Upper lobe of right lung (tissue), 1 donor: ENCODE results near the gene CCR5AS.
A peak's percentile ranks its signal among the peaks of the same experiment; 100 is the strongest.

Experiments used
- ATAC-seq: fragments of 200-7000 bp; cut with Tn5 transposase; one replicate; pipeline ENCODE4 v1.9.1; 2020; ENCODE audit warnings: mild to moderate bottlenecking, moderate library complexity
- DNase-seq: peaks from one replicate; pipeline ENCODE4 v3.0.0-alpha.2; 2020
- H3K27ac ChIP-seq: fragments of 200-600 bp; one replicate; pipeline ENCODE4 v1.8.0; 2022
- H3K27me3 ChIP-seq: fragments of 200-600 bp; one replicate; pipeline ENCODE4 v1.8.0; 2022; ENCODE audit warnings: mild to moderate bottlenecking
- H3K36me3 ChIP-seq: fragments of 200-600 bp; one replicate; pipeline ENCODE4 v1.8.0; 2022
- H3K4me1 ChIP-seq: fragments of 200-600 bp; one replicate; pipeline ENCODE4 v1.8.0; 2022
- H3K4me3 ChIP-seq: fragments of 200-600 bp; one replicate; pipeline ENCODE4 v1.8.0; 2022; ENCODE audit warnings: mild to moderate bottlenecking
- H3K9me3 ChIP-seq: fragments of 200-600 bp; one replicate; pipeline ENCODE4 v1.8.0; 2022
- CTCF ChIP-seq: fragments of 200-600 bp; IDR thresholded peaks from one replicate; pipeline ENCODE4 v1.8.0; 2022; ENCODE audit warnings: antibody characterized with exemption
- intact Hi-C: fragments of 100-400 bp; cut with DNase I; formaldehyde crosslinking; loops from one replicate; pipeline ENCODE4 v1.11.0; 2022
- donor health status: DM: no; HTN: yes; CAD: no; lungs with severe emphysema.

CCR5AS gene

DNA sequence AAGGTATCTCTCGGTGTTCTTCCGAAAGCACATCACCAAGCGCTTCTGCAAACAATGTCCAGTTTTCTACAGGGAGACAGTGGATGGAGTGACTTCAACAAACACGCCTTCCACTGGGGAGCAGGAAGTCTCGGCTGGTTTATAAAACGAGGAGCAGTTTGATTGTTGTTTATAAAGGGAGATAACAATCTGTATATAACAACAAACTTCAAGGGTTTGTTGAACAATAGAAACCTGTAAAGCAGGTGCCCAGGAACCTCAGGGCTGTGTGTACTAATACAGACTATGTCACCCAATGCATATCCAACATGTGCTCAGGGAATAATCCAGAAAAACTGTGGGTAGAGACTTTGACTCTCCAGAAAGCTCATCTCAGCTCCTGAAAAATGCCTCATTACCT, 48.4 kb downstream of the CCR5AS start:
- DNase-seq = no peak
- TF ChIP-seq CTCF = no peak
- Histone ChIP-seq H3K36me3 (no peaks in the 10 kb centered on the region), H3K27ac (no peak overlapping the region), H3K4me1 (peaks cover 17% of the 10 kb centered on the region), H3K27me3 (no peaks in the 10 kb centered on the region), H3K9me3 (no peaks in the 10 kb centered on the region), H3K4me3 (no peak overlapping the region)
- ATAC-seq = no peak
- intact Hi-C loops = no loop called here

DNA sequence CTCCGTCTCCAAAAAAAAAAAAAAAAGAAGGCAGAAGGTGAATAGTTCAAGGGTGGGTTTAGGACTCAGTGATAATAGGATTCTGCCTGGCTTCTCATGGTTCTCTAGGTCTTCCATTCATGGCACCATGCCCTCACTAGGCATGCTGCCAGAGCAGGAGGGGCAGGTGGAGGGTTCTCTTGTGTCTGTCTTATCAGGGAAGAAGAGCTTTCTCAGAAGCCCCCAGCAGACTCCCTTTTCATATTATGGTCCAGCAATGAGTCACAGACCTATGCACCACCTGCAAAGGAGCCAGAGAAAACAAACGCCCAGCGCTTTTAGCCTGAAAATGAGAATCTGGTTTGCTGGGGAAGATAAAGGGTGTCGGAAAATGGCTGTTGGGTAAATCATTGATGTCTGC, 50.0 kb downstream of the CCR5AS start:
- ATAC-seq = no peak
- Histone ChIP-seq H3K9me3 (no peaks in the 10 kb centered on the region), H3K4me1 (peaks cover 17% of the 10 kb centered on the region), H3K27ac (no peak overlapping the region), H3K27me3 (no peaks in the 10 kb centered on the region), H3K4me3 (no peak overlapping the region), H3K36me3 (no peaks in the 10 kb centered on the region)
- no peak for TF ChIP-seq CTCF
- no peak for DNase-seq
- intact Hi-C loops = no loop called here

- H3K27me3 ChIP-seq = no peaks in the 10 kb centered on the region
- no peak for DNase-seq
- no peak for TF ChIP-seq CTCF
- H3K27ac ChIP-seq = peak overlapping the region; percentile 33
- ATAC-seq = no peak
- H3K4me3 ChIP-seq = peak overlapping the region; percentile 27
- no peaks in the 10 kb centered on the region for H3K9me3 ChIP-seq
- intact Hi-C loops = no loop called here
- no peaks in the 10 kb centered on the region for H3K36me3 ChIP-seq
- H3K4me1 ChIP-seq = peaks cover 17% of the 10 kb centered on the region
Measured at GRCh38 chr3:46356276-46356675, 50.6 kb downstream of the CCR5AS start.

GRCh38 chr3:46354984-46355383, 51.9 kb downstream of the CCR5AS start:
- DNase-seq (no peak), ATAC-seq (no peak)
- no peaks in the 10 kb centered on the region for H3K27me3 ChIP-seq
- peaks cover 6% of the 10 kb centered on the region for H3K4me1 ChIP-seq
- intact Hi-C loops = no loop called here
- no peaks in the 10 kb centered on the region for H3K36me3 ChIP-seq
- no peaks in the 10 kb centered on the region for H3K9me3 ChIP-seq
- H3K27ac ChIP-seq = peak overlapping the region; percentile 33
- TF ChIP-seq CTCF = no peak
- peak overlapping the region; percentile 27 for H3K4me3 ChIP-seq

GRCh38 chr3:46354478-46354877, 52.4 kb downstream of the CCR5AS start:
- DNase-seq = no peak
- intact Hi-C loops = no loop called here
- no peaks in the 10 kb centered on the region for H3K36me3 ChIP-seq
- peak overlapping the region; percentile 27 for H3K4me3 ChIP-seq
- no peak for TF ChIP-seq CTCF
- H3K27me3 ChIP-seq = no peaks in the 10 kb centered on the region
- H3K4me1 ChIP-seq = peaks cover 2% of the 10 kb centered on the region
- ATAC-seq = no peak
- H3K27ac ChIP-seq = peak overlapping the region; percentile 33
- no peaks in the 10 kb centered on the region for H3K9me3 ChIP-seq
